Measurements from ENCODE around the gene PAXIP1.

DNA sequence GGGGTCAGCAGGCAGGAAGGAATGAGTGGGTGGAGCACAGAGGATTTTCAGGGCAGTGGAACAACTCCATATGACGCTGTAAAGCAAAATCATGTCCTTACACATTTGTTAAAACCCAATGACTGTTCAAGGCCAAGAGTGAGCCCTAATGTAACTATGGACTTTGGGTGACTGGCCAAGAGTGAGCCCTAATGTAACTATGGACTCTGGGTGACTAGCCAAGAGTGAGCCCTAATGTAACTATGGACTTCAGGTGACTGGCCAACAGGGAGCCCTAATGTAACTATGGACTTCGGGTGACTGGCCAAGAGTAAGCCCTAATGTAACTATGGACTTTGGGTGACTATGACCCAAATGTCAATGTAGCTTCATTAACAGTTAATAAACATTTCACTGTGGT is 52.0 kb downstream of the PAXIP1 start:
- TF ChIP-seq POLR2A (IDR thresholded peaks at IDR 0.05) = no peak
- TF ChIP-seq, protein P1, sequence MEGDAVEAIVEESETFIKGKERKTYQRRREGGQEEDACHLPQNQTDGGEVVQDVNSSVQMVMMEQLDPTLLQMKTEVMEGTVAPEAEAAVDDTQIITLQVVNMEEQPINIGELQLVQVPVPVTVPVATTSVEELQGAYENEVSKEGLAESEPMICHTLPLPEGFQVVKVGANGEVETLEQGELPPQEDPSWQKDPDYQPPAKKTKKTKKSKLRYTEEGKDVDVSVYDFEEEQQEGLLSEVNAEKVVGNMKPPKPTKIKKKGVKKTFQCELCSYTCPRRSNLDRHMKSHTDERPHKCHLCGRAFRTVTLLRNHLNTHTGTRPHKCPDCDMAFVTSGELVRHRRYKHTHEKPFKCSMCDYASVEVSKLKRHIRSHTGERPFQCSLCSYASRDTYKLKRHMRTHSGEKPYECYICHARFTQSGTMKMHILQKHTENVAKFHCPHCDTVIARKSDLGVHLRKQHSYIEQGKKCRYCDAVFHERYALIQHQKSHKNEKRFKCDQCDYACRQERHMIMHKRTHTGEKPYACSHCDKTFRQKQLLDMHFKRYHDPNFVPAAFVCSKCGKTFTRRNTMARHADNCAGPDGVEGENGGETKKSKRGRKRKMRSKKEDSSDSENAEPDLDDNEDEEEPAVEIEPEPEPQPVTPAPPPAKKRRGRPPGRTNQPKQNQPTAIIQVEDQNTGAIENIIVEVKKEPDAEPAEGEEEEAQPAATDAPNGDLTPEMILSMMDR (IDR thresholded peaks at IDR 0.05) = no peak

Measured in right lobe of liver (tissue), 4 donors.